ENCODE results near the gene AGAP9. TPM values are rescaled to one million over a fixed set of nuclear protein-coding genes. Genes with fewer than 3 reads are reported as not detected.
"Not testable (repeated sequence)": the region's sequence is repeated elsewhere in the genome, so short reads cannot be mapped to it uniquely, and the experiment has no call there.

AGAP9 gene
- total and polyA plus RNA-seq, 2 of the 13 experiments (the other 11 are each of a cell fraction or from before 2014, with no cell fraction given), result 5.1 to 12.0 TPM

DNA sequence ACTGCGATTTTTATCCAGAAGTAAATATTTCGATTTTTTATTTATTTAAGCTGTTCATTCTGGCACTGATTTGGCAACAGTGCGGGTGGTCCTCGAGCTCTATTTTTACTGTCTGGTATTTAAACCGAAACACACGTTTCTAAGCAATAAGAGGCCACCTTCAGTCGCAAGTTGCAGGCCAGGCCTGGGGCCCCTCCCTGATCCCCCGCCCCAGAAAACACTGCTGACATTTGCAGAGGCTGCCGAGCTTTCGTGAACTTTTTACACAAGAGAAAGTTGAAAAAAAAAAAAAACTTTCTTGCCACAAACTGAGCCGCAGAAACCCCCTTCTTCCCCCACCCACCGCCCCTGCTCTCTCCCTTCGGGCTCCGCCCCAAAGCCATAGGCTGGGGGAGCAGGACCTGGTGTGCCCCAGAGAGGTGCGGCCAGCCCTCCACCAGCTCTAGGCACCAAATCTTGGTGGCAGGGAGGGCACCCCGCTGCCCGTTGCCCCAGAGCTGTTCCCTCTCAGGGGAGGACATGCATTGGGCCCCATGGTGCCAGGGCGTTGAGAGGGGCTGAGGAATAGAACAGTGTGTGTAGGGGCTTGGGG is 42.8 kb upstream of the AGAP9 start:
- POLR2A ChIA-PET; intact Hi-C loops (cut with micrococcal nuclease; ENCODE audit: unreplicated experiment); in situ Hi-C loops (cut with HindIII; ENCODE audit: extremely low pct_ligation_motif_present, low pct_unique_long_range_greater_than_20kb); H3K27me3 ChIP-seq (ENCODE audit: control insufficient read depth in 1 of 2, insufficient read depth in 2 of 2, low read length in 2 of 2); H2AFZ ChIP-seq (ENCODE audit: low read length); BruUV-seq (replicated peaks); H3K9me3 ChIP-seq (ENCODE audit: low read length); H3K36me3 ChIP-seq (replicated peaks in 1 of 2; ENCODE audit: control insufficient read depth in 1 of 2, insufficient read depth in 2 of 2, low read length in 2 of 2); H4K20me1 ChIP-seq (ENCODE audit: insufficient read depth, low read length); H3K79me2 ChIP-seq (ENCODE audit: insufficient read depth, low read length); ATAC-seq; FAIRE-seq; H3K27ac ChIP-seq (ENCODE audit: extremely low read length, insufficient read depth, low read length); DNase-seq (ENCODE audit: low spot score); H3K4me3 ChIP-seq (replicated peaks in 1 of 3; ENCODE audit: insufficient read depth in 1 of 3, low read depth in 2 of 3, low read length in 3 of 3); H3K9ac ChIP-seq (ENCODE audit: insufficient read depth, low read depth, low read length); H3K4me1 ChIP-seq (ENCODE audit: insufficient read depth, low read length); CTCF ChIA-PET (ENCODE audit: low intra/inter-chr PET ratio, low total read pairs); H3K4me2 ChIP-seq (ENCODE audit: low read depth, low read length): not testable (repeated sequence)
- WGBS (ENCODE audit: low lambda C conversion rate), result 66% methylated on average over 14 of the region's 18 CpGs

DNA sequence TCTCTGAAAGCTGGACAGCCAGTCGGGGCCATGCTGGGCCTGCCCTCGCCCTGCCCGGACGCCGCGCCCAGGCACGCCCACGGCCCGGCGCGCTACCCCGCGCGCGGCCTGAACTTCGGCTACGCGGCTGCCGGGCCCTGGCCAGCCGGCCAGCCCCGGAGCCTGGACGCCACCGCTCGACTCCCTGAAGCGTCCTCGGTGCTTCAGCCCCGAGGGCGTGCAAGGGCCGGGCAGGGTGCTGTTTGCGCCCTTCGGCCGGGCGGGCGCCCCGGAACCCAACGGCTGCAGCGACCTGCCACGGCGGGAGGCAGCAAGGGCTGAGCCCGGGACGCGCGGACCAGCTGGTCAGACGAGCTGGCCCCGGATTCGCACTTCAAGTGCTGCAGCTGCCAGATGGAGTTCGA is 42.1 kb upstream of the AGAP9 start:
- H3K27ac ChIP-seq (ENCODE audit: extremely low read length, insufficient read depth, low read length); ATAC-seq; H3K4me2 ChIP-seq (ENCODE audit: low read depth, low read length); DNase-seq (ENCODE audit: low spot score); CTCF ChIA-PET (ENCODE audit: low intra/inter-chr PET ratio, low total read pairs); H4K20me1 ChIP-seq (ENCODE audit: insufficient read depth, low read length); intact Hi-C loops (cut with micrococcal nuclease; ENCODE audit: unreplicated experiment); H3K27me3 ChIP-seq (ENCODE audit: control insufficient read depth in 1 of 2, insufficient read depth in 2 of 2, low read length in 2 of 2); H3K4me1 ChIP-seq (ENCODE audit: insufficient read depth, low read length); H2AFZ ChIP-seq (ENCODE audit: low read length); POLR2A ChIA-PET; H3K79me2 ChIP-seq (ENCODE audit: insufficient read depth, low read length); in situ Hi-C loops (cut with HindIII; ENCODE audit: extremely low pct_ligation_motif_present, low pct_unique_long_range_greater_than_20kb); H3K4me3 ChIP-seq (replicated peaks in 1 of 3; ENCODE audit: insufficient read depth in 1 of 3, low read depth in 2 of 3, low read length in 3 of 3); FAIRE-seq; BruUV-seq (replicated peaks); H3K9ac ChIP-seq (ENCODE audit: insufficient read depth, low read depth, low read length); H3K9me3 ChIP-seq (ENCODE audit: low read length); H3K36me3 ChIP-seq (replicated peaks in 1 of 2; ENCODE audit: control insufficient read depth in 1 of 2, insufficient read depth in 2 of 2, low read length in 2 of 2): not testable (repeated sequence)
- 93% methylated on average over 44 of the region's 47 CpGs for whole genome bisulfite sequencing (ENCODE audit: low lambda C conversion rate)

DNA sequence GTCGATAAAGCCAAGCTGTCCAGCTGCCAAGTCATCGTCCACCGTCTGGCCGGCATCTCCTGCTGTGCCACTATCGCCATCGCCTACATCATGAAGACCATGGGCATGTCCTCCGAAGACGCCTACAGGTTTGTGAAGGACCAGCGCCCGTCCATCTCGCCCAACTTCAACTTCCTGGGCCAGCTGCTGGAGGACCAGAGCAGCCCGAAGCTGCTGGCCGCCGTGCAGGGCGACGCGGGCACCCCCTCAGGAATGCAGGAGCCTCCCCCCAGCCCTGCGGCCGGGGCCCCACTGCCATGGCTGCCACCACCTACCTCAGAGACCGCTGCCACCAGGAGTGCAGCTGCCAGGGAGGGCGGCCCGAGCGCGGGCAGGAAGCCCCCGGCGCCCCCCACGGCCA is 41.5 kb upstream of the AGAP9 start:
- DNase-seq (ENCODE audit: low spot score); H3K9me3 ChIP-seq (ENCODE audit: low read length); H2AFZ ChIP-seq (ENCODE audit: low read length); H3K36me3 ChIP-seq (replicated peaks in 1 of 2; ENCODE audit: control insufficient read depth in 1 of 2, insufficient read depth in 2 of 2, low read length in 2 of 2); ATAC-seq; FAIRE-seq; H3K9ac ChIP-seq (ENCODE audit: insufficient read depth, low read depth, low read length); H3K27ac ChIP-seq (ENCODE audit: extremely low read length, insufficient read depth, low read length); BruUV-seq (replicated peaks); intact Hi-C loops (cut with micrococcal nuclease; ENCODE audit: unreplicated experiment); H3K4me1 ChIP-seq (ENCODE audit: insufficient read depth, low read length); CTCF ChIA-PET (ENCODE audit: low intra/inter-chr PET ratio, low total read pairs); H3K27me3 ChIP-seq (ENCODE audit: control insufficient read depth in 1 of 2, insufficient read depth in 2 of 2, low read length in 2 of 2); H3K79me2 ChIP-seq (ENCODE audit: insufficient read depth, low read length); POLR2A ChIA-PET; H3K4me2 ChIP-seq (ENCODE audit: low read depth, low read length); in situ Hi-C loops (cut with HindIII; ENCODE audit: extremely low pct_ligation_motif_present, low pct_unique_long_range_greater_than_20kb); H4K20me1 ChIP-seq (ENCODE audit: insufficient read depth, low read length); H3K4me3 ChIP-seq (replicated peaks in 1 of 3; ENCODE audit: insufficient read depth in 1 of 3, low read depth in 2 of 3, low read length in 3 of 3): not testable (repeated sequence)
- WGBS (ENCODE audit: low lambda C conversion rate), result 92% methylated on average over 7 of the region's 27 CpGs

DNA sequence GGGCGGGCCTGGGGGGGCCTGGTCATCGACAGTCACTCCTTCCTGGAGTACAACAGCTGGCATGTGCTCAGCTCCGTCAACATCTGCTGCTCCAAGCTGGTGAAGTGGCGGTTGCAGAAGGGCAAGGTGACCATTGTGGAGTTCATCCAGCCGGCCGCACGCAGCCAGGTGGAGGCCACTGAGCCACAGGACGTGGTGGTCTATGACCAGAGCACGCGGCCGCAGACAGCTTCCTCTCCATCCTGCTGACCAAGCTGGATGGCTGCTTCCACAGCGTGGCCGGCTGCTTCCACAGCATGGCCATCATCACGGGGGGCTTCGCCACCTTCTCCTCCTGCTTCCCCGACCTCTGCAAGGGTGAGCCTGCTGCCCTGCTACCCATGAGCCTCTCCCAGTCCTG is 40.9 kb upstream of the AGAP9 start:
- H3K4me2 ChIP-seq (ENCODE audit: low read depth, low read length); H3K9ac ChIP-seq (ENCODE audit: insufficient read depth, low read depth, low read length); H3K4me3 ChIP-seq (replicated peaks in 1 of 3; ENCODE audit: insufficient read depth in 1 of 3, low read depth in 2 of 3, low read length in 3 of 3); H3K79me2 ChIP-seq (ENCODE audit: insufficient read depth, low read length); BruUV-seq (replicated peaks); DNase-seq (ENCODE audit: low spot score); H3K9me3 ChIP-seq (ENCODE audit: low read length); FAIRE-seq; POLR2A ChIA-PET; CTCF ChIA-PET (ENCODE audit: low intra/inter-chr PET ratio, low total read pairs); in situ Hi-C loops (cut with HindIII; ENCODE audit: extremely low pct_ligation_motif_present, low pct_unique_long_range_greater_than_20kb); H2AFZ ChIP-seq (ENCODE audit: low read length); H3K27ac ChIP-seq (ENCODE audit: extremely low read length, insufficient read depth, low read length); H3K4me1 ChIP-seq (ENCODE audit: insufficient read depth, low read length); H4K20me1 ChIP-seq (ENCODE audit: insufficient read depth, low read length); H3K27me3 ChIP-seq (ENCODE audit: control insufficient read depth in 1 of 2, insufficient read depth in 2 of 2, low read length in 2 of 2); H3K36me3 ChIP-seq (replicated peaks in 1 of 2; ENCODE audit: control insufficient read depth in 1 of 2, insufficient read depth in 2 of 2, low read length in 2 of 2); ATAC-seq; intact Hi-C loops (cut with micrococcal nuclease; ENCODE audit: unreplicated experiment): not testable (repeated sequence)
- no CpG with 5 or more reads among the region's 16 CpGs for WGBS (ENCODE audit: low lambda C conversion rate)

Measured in HepG2 (cell line).